Right lung (tissue), 5 donors: Measurements from ENCODE around the gene HNF4A. TPM values are rescaled to one million over a fixed set of nuclear protein-coding genes. Genes with fewer than 3 reads are reported as not detected.

Experiments
- DNase-seq, 2 donors: peaks; one replicate each; pipeline ENCODE4 v3.0.0-alpha.2; 2013
- polyA plus RNA-seq, 5 donors: library from polyadenylated mRNA; unstranded; fragments of 120-200 nt; gene quantifications; one replicate each; pipeline versions ENCODE4 v1.2.1 to v1.2.3, GENCODE V29; 2013; ENCODE audit warnings: inconsistent platforms in 1 of 5, low replicate concordance in 1 of 5; ENCODE audit not compliant: insufficient read length in 5 of 5, insufficient read depth in 1 of 5

Gene HNF4A
- polyA plus RNA-seq, 5 donors: 0.78 to 1.2 (median 0.87) TPM

DNA sequence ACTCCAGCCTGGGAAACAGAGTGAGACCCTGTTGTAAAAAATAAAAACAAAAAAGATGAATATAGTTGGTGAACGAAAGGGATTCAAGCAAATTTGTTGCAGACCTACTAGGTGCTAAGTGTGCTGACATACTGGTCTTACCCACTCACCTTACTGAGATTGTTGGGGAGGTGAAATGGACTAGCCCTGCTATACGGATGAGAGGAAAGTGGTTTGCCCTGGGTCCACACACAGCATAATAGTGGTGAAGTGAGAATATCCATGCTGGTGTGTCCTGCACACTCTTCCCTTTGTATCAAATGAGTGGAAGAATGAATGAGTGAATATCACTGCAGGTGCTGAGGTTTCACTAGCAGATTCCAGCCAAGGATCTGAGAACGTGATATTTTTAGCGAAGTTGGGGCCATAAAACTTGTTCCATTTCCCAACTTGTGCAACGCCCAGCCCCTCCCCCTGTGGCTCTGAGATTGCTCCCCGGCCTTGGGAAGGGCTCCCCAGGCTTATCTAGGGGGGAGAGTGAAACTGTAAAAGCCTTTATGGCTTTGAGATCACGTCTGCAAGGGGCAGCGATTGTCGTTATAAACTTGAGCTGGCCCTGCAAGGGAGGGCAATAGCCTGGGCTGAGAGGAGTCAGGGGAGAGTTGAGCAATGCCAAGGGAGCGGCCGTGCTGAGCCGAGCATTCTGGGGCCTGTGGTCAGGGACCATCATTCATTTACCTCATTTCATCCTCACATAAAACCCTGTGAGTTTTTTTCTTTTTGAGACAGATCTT lies 87.0 kb downstream of the HNF4A start:
- DNase-seq: no peak

DNA sequence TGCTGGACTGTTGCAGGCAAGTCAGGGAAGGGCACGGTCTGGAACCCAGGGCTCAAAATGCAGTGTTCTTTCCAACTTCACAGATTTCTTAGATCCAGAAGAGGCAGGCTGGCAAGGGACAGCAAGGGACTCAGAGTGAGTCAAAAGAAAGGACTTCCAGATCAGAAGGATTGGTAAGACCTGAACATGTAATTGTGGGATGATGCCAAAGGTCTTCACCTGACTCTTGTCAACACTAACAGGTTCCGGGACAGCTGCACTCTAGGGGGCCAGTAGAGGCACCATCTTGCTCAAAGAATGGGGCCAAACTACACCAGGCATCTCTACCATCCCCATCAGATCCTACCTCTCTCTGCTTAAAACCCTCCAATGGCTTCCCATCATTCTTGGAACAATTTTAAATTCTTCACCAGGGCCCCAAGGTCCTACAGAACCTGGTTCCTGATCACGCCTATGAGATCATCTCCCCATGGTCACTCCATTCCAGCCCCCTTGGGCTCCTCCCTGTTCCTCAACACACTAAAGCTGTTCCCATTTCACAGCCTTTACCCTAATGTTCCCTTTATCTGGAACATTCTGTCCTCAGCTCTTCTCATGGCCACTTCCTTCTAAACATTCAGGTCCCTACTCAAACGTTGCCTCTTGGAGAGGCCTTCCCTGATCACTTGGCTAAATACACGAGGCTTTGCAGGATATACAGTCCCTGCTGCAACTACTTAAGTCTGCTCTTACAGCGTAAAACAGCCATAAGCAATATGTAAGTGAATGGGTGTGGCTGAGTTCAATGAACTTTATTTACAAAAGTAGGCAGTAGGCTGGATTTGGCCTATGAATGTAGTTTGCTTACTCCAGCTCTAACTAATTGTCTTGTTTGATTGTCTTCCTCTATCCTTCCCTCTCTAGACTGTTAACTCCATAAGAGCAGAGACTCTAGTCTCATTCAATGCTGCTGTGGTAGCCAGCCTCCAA lies 90.5 kb downstream of the HNF4A start:
- no peak for DNase-seq

DNA sequence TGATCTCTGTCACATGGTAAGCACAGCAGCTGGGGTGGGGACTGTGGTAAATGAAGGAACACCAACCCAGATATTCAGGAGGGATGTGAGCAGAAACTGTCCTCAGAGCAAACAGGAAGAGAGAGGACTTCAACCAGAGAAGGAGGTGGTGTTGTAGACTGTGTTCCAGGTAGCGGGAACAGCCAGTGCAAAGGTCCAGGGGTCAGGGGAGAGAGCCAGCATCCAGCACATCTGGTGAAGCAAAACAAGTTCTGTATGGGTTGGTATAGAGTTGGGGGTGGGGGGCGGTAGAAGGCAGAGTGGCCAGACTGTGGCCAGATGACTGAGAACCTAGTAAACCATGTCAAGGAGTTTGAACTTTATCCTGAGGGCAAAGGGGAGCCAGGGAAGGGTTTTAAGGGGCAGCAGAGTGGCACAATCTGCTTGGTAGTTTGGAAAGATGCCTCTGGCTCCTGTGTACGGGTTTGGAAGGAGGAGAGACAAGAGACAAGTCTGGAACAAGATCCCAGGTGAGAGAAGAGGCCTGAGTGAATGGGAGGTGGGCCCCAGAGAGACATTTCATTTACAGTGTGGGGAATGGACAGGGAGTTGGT lies 92.4 kb downstream of the HNF4A start:
- DNase-seq: no peak

- DNase-seq: no peak
These were observed 93.5 kb downstream of the HNF4A start for GRCh38 chr20:44448753-44449546.

- no peak for DNase-seq
These were observed 94.4 kb downstream of the HNF4A start for GRCh38 chr20:44449864-44450263.

DNA sequence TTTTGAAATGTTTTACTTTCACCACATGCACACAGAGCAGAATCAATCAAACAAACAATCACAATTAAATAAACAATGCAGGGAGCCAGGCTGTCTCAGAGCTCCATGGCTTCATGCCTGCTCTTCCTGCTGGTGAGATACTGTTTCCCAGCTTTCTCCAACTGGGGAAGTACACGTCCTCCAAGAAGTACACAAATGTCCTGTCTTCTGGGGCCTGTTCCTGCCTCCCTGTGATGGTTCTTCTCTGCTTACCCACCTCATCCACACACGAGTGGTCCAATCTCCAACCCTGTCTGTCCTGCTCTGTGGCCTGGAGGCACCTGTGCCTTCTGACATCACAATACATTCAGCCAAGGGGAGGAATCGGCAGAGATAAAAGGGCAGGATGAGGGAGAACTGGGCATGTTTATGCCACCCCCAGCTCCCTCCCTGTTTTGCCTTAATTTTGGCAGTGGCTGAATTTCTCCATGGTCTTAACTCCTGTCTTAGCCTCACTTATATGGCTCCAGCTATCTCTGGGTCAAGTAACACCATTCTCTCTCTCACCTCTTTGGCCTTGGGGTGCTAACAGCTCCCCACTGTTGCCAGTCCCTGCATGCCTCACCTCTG lies 94.9 kb downstream of the HNF4A start:
- DNase-seq: no peak

DNA sequence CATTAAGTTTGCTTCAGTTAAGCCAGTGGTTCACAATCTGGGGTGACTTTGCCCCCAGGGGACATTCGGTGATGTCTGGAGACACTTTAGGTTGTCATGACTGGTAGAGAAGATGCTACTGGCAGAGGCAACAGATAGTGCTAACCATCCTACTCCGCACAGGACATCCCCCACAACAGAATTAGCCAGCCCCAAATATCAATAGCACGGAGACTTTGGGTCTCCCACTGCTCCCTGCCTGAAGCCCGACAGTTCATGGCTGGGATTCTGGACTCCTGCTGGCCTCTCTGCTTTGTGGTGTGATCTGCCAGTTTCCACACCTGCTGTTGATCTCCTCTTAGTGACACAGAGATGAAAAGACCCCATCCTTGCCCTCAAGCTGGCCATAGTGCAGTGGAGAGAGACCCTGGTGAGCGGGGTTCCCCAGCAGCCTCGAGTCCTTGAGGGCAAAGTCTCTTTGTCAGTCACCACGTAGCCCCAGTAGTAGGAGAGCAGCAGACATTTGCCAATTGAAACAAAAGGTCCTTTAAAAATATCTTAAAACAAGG lies 95.5 kb downstream of the HNF4A start:
- no peak for DNase-seq

GRCh38 chr20:44454306-44454963 lies 98.9 kb downstream of the HNF4A start:
- DNase-seq: no peak

DNA sequence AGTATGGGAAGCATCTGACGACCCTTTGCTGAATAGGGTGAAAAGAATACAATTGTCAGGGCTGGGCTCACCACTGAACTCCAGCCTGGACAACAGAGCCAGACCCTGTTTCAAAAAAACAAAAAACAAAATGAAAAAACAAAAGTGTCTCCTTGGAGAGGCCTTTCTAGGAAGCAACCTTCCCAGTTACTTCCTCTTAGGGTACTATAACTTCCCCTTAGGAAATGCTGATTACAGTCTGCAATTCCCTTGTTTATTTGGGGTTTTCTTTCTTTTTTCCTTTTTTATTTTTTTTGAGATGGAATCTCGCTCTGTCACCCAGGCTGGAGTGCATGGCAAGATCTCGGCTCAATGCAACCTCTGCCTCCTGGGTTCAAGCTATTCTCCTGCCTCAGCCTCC lies 99.6 kb downstream of the HNF4A start:
- DNase-seq: no peak

- DNase-seq: no peak
These were observed 101.1 kb downstream of the HNF4A start for GRCh38 chr20:44456611-44457010.

DNA sequence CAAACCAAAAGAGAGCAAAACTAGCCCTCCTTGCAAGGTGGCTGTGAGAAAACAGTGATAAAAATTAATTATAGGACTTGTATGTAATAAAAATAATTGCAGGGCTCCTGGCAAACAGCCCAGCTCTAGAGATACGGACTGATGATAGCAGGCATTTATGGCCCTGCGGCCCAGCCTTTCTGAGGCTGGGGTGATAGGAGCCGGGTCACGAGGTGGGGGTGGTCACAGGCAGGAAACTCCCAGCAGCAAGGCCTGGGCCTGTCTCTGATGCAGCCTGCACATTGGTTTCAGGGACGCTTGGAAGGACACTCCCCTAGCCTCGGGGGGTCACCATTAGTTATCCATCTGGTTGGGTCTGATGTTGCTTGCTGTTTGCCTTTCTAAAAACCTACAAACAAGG lies 101.5 kb downstream of the HNF4A start:
- no peak for DNase-seq

- no peak for DNase-seq
These were observed 103.8 kb downstream of the HNF4A start for GRCh38 chr20:44459271-44459670.

GRCh38 chr20:44460795-44461141 lies 105.3 kb downstream of the HNF4A start:
- no peak for DNase-seq

DNA sequence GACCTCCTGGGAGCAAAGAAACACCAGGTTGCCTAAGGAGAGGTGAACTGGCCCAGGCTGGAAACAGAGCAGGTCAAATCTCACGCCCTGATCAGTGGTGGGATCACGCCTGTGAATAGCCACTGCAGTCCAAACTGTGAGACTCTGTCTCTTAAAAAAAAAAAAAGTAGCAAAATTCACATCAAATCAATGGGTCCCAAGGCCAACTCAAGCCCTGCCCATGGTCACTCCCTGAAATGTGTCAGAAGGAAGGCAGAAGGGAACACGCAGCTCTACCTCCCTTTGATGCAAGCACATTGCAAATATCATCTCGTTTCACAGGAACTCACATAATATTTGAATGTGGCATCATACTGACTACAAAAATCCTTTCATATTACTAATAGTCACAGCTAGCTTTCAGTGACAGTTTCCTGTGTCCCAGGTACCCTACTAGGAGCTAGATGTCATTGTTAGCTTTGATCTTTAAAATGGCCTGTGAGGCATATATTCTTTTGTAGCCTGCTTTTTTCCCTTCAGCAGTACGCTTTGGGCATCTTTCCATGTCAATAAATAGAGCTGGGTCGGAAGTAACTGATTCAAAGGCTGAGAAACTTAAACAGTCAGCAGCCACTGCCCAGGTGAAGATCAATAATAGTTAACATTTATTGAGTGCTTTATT lies 105.8 kb downstream of the HNF4A start:
- DNase-seq: no peak

DNA sequence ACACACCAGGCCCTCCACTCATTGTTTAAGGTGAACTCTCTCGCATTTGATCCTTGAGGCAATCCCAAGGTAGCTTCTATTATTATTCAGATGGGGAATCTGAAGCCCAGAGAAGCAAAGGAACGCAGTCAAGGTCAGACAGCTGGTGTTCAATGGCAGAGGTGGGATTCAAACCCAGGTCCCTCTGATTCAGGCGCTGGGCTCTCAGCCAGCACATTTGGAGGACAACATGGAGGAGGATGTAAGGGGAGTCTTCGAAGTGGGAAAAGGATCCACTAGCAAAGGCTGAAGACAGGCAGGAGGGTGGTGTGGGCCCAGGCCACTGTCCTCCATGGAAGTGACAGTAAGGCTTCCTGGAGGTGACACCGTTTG lies 106.3 kb downstream of the HNF4A start:
- DNase-seq: no peak

GRCh38 chr20:44463466-44463865 lies 108.0 kb downstream of the HNF4A start:
- no peak for DNase-seq

GRCh38 chr20:44464514-44464913 lies 109.0 kb downstream of the HNF4A start:
- no peak for DNase-seq

DNA sequence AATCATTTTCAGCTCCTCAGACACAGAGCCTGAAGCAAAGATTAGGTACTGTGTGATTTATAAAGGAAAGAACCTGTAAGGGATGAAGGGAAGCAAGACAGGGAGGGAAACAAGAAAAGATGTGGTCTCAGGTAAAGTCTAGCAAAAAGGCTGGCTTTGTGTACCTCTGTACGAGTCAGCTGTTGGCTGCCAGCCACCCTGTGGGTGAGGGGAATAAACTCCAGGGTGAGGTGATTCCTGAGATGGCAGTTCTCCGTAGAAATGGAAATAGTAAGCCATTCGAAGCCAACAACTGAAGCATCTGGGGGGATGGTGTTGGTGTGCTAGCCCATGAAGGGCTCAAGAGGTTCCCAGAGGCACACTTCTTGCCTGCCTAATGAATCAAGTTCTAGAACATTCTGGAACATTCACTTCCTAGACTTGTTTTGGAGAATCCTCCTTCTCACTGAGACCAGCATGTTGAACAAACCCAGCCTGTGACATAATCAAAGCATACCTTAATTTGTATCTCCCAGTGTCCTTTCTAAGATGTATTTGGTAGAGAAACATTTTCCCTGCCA lies 109.6 kb downstream of the HNF4A start:
- no peak for DNase-seq

DNA sequence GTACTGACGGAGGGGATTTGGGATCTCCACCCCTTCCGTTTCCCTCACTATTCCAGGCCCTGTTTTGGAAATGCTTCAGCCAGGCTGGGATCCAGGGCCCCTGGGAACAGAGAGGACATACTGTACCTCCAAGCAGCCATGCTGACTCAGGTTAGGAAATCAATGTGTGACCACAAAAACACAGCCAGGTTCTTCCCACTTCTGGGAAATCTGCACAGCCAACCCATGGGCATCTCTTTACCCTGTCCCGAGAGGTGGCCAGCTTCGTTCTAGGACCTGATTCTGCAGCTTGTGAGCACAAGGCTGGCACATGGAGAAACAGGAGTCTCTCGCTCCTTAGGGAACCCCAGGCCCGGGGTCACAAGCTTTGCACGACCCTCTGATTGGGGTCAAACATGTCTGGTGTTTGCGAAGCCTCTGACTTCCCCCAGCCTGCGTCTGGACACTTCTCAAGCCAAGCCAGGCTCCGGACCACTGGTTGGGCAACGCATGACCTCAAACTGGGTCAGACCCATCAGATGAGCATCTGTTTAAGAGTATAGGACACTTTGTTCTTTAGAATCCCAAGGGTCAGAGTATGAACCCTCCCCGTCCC lies 111.9 kb downstream of the HNF4A start:
- no peak for DNase-seq
